HG02571 (cell line): Measurements from ENCODE around the gene FAM107B.
"Not testable (repeated sequence)": the region's sequence is repeated elsewhere in the genome, so short reads cannot be mapped to it uniquely, and the experiment has no call there.

Experiments
- ATAC-seq: cut with Tn5 transposase; IDR thresholded peaks from one replicate; pipeline ENCODE4 v1.9.1; 2021; ENCODE audit warnings: mild to moderate bottlenecking, moderate library complexity; ENCODE audit not compliant: unreplicated experiment

Gene FAM107B

DNA sequence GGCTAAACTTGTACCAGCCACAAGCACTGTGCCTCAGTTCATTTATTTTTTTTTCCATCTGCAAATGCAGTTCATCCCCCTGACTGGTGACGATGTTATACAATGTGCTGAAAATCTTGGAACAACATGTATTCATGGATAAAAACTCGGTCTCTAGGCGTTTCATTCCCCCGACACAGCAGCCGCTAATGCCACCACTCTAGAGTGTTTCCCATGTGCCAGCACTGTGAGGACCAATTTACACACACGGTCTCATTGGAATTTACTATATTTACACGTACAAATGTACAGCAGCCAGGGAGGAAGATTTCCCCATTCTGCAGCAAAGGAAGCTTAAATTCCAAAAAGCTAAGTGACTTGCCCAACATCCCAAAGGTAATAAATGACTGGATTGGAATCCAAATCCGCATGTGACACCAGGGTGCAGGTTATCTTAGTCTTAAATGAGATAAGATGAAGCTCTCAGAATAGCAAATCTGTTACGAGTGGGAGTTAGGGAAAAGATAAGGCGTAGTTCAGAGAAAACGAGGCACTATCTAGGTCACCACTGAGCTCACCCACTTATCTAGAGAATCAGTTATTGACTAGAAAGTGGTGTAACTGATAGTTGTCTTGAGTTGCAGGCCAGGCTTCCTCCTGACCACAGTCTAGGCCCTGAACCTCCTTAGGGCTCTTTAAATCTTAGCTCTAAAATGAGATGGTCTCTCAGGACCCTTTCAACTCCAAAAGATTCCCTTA is 36.7 kb downstream of the FAM107B start:
- no peak for ATAC-seq

DNA sequence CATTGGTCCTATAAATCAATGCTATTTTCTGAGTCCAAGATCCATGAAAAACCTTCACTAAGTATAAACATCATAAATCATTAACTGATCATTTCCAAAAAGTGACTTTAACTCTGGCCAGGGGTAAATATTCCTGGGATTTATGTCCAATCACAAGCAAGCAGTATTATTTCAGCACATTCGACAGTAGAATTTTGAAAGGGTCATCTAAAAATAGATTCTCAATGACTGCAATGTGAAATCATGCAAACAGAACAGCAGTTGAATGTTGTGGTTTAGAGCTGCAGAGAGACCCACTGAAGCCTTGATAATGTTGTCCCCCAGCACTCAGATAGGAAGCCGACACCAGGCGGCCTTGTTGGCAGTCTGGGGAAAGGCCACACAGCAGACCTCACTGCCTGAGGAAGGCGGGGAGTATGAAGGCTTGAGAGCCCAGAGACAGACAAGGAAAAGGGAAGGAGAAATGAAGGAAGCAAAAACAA is 38.1 kb downstream of the FAM107B start:
- no peak for ATAC-seq

DNA sequence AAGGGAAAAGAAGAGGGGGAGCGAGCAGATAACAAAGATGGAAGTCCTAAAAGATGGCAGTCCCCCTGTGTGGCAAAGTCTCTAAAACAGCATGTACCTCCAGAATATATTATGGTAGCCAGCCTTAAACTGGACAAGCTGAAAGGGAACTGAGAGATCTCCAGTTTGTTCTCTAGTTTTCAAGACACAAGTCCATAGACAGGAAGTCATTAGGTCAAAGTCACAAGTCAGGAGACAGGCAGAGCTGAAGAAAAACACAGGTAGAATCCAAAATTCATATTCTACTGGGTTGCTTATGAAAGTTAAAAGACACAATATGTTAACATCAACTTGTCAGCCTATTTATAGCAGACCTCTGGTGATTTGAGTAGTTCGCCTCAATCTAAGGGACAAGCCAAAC is 38.7 kb downstream of the FAM107B start:
- ATAC-seq: no peak

DNA sequence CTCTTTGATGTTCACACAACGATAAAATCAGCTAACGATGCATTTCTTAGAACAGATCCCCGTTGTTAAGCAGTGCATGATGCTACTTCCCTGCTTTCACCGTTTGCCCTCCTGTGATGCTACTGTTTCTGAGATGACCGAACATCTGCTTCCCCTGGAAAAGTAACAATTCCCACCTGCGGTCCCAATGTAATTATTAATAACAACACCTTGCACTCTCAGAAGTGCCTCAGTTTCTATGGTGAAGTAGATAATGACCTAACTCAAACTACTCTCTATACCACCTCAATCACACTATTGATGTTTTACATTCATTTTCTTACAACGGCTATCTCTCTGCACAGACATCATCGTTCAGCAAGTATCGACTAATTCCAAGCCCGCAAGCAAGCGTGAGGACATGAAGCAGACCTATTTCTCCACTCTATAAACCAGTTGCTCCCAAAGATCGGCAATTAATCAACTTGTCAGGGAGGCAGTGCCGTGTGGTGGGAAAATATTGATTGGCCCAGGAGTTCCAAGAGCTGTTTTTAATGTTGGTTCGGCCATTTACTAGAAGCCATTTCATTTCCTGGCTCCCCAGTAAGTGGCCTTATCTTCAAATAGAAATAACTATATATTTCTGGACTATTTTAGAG is 42.7 kb downstream of the FAM107B start:
- ATAC-seq: no peak

DNA sequence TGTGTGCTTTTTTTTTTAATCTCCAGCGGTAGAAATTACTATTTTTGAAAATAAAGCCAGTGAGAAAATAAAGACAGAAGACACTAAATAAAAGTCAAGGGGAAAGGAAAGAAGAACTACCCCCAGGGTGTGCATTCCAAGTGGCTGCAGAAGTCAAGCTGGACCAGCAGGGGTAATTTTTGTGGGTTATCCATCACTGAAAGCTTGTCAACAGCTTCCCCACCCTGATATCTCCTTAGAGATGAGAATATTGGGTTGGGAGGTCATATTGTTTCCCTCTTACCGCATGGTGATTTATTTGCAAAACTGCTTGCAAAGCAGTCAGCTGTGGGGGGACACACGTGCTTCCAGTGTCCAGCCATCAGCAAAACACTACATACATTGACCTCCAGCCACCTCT is 46.4 kb downstream of the FAM107B start:
- ATAC-seq: no peak

DNA sequence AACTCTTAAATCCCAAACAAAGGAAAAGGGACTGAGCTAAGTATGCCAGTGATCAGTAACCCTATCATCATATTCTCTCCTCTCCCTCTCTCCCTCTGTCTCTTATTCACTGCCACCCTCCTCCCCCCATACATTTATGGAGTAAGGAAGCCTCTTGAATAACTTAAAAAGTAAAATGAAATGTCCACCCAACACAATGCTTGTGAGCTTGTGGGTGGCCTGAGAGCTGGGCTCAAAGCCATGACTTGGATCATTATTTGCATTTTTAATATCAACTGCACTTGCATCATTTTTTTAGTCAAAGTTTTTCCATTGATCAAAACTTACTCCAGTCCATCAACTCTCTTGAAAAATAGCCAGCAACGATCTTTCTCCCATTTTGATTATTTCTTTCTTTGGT is 46.8 kb downstream of the FAM107B start:
- ATAC-seq: no peak

DNA sequence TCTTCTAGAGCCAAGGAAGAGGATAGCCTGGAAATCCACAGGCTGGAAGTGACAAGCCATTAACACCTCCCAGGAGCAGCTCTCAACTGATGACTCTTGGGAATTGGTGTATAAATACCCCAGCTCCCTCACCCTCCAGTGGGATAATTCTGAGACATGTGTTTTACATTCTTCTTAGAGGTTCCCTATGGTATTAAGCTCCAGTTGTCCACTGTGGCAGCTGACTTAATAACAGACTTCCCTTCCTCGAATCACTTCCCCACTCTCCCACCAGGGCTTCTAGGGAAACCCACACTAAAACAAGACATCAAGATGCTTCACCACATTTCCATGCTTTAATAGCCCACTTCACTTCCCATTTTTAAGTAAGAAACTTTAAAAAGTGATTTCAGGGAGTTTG is 47.2 kb downstream of the FAM107B start:
- no peak for ATAC-seq

DNA sequence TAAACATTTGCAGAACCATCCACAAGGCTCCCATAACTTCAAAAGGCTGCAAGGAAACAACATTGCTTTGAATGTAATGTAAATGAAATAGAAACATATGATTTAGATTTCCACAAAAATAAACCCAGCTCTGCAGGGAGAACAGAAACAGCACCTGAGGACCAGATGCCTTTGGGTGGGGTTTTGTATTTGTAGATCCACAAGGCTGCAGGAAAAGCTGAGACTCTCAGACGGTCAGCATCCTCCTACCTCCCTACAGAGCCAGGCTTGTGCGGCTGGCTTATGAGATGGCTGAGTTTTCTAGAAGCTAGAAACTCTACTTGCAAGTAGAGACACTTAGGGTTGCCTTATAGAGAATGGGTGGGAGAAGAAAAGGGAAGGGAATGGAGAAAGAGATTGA is 49.8 kb downstream of the FAM107B start:
- no peak for ATAC-seq

DNA sequence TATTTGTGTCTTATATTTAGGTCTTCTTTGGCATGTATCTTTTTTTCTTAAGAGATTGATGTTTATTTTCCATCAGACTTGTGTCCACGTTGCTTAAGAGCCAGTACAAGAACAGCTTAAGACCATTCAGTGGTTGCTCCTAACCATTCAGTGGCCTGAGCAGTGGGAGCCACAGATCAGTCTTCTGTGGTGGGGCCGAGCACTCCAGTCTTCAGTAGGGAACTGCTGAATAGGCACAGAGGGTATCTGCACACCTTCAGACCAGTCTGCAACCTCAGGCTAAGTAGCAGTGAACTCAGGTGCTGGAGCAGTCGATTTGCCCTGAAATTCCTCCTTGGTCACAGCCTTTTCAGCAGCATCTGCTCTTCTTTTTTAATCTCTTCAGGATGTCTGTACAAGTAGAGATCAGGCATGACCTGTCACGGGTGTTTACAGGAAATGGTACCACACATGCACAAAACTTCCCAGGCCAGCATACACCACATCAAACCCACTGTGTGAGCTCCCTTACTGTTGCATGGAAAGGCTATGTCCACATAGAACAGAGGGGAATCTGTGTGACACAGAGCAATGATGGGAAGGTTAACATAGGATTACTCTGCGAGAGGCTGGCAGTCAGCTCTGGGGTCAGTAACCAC is 51.5 kb downstream of the FAM107B start:
- ATAC-seq: no peak

DNA sequence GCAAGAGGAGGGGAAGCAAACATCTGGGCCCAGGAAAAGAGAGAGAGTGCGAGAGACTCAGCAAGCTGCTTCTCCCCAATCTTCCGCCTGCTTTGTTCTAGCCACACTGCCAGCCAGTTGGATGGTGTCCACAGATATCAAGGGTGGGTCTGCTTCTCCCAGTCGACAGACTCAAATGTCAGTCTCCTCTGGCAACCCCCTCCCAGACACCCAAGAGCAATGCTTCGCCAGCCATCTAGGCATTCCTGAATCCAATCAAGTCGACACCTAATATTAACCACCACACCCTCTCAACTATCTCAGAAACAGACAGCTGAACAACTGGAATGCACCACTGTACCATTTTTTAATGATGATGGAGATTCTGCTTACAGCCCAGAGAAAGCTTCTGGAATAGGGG is 57.1 kb downstream of the FAM107B start:
- no peak for ATAC-seq

DNA sequence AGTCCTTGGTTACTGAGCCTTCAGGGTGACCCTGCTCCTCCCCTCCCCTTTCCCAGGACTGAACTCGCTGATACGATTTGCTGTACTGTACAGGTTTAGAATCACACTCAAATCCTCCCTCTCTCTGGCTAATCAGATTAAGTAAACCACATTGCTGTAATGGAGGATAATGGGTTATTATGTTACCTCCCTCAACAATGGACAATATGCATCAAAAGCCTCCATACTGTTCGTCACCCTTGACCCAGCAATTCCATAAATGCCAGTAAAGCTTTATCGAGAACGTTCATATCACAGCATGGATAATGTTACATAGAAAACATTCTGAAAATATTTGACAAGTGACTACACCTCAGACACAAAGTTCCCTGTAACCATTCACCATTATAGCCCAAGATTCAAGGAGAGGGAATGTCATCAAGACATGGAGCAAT is 61.7 kb downstream of the FAM107B start:
- no peak for ATAC-seq

DNA sequence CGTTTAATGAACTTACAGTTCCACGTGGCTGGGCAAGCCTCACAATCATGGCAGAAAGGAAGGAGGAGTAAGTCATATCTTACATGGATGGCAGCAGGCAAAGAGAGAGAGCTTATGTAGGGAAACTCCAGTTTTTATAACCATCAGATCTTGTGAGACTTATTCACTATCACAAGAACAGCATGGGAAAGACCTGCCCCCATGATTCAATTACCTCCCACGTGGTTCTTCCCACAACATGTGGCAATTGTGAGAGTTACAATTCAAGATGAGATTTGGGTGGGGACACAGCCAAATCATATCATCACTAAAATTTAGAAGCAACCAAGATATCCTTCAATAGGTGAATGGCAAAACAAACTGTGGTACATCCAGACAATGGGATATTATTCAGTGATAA is 65.4 kb downstream of the FAM107B start:
- ATAC-seq: not testable (repeated sequence)

DNA sequence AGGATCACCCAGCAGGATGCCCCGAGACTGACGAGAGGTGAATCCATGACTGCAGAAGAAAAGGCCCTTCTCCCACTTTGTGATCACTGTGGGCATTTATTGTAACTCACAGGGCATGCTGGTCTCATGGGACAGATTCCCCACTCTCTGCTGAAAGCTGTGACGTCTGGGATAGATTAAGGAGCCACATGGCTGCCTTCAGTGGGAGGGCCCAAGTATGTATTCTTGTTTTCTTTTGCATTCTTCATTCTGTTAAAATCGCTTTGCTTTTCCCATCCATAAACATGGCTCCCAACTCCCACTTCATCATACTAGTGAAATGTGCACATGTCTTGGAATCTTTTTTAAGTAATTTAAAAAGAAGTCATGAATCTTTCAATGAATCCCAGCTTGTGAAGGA is 67.2 kb downstream of the FAM107B start:
- no peak for ATAC-seq

DNA sequence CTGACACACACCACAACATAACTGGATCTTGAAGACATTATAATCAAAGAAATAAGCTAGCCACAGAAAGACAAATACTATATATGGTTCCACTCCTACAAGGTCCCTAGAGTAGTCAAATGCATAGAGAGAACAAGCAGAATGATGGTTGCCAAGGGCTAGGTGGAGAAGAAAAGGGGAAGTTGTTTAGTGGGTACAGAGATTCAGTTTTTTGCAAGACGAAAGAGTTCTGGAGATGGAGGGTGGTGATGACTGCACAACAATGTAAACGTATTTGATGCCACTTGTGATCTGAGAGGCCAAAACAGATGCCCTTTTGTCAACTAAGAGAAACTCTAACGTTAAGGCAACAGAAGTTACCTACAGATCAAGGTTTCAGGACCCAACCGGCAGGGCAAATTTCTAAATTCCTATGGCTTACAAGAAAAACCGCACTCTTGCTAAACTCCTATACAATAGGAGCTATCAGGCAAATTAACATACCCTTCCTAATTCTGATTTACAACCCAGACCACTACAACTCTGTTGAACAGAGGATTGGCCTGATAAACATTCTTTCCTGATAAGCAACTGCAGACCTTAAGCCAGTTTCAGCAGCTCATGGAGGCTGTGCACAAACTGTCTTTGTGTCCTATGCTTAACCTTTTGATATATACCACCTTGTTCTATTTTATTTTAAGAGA is 69.0 kb downstream of the FAM107B start:
- ATAC-seq: no peak

DNA sequence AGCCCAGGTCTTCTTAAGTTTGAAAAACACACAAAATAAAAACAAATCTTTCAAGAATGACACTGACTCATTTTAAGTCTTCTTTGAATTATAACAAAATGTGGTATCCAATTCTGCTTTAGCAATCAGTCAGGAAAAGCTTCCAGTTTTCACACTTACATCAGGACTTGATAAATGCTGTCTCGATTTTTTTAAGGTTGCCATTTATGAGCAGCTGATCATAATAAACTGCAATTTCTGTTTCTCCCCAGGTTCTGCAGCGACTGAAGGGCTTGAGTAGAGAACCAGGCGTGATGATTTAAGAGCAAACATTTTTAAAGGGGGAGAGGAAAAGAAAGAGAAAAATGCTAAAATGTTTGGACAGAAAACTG is 71.1 kb downstream of the FAM107B start:
- no peak for ATAC-seq

DNA sequence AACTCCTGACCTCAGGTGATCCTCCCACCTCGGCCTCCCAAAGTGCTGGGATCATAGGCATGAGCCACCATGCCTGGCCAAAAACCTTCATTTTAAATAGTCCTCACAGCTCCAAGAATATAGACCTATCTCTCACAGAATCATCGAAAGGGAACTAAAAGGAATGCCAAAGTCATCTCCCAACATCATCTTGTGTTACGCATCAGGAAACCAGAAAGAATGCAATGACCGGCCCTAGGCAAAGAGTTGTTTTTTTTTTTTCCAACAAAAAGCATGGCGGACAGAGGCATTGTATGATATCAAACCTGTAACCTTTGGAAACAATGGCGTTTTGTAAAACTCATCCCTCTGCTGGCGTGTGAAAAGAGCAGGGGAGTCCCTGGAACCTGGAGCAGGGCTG is 73.2 kb downstream of the FAM107B start:
- no peak for ATAC-seq

DNA sequence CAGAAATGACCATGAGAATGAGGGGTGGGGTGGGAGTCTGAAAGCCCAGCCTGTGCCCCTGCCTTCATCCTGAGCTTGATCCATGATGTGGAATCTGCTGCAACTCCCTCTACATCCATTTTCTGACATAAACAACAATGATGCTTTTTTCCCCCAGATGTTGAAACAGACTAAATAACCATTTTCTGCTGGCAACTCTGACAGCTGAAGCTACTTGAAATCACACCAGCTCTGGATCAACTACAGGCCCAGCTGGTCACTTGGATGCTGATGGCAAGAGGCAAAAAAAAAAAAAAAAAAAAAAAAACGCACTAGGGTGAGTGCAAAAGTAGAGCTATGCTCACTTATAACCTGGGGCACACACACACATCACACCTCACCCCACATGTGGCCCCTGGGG is 74.2 kb downstream of the FAM107B start:
- no peak for ATAC-seq

DNA sequence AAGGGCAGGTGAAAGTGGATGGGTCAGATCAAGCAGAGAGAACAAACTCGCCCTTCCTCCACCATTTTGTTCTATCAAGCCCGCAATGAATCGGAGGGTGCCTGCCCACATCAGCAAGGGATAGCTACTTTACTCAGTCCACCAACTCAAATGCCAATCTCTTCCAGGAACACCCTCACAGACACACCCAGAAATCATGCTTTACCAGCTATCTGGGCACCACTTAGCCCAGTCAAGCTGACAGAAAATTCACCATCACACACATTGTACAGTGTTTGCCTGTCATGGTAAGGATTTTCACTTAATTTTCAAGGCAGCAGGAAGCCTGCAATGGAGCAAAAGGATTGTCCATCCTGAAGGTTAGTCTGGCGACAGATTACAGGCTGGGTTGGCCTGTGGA is 75.2 kb downstream of the FAM107B start:
- ATAC-seq: no peak

DNA sequence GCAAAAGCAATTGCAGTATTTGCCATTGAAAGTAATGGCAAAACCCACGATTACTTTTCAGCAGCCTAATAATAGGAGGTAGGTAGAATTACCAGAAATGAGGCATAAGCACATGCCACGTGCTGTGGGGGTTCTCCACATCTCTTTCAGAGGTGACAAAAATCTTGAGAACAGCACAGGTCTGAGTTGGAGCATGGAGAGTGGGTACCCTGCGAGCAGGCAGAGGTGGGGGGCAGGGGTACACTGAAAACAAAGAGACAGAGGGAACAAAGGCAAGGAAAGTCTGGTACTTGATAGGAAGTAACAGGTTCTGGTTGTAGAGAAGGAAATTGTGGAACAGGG is 75.9 kb downstream of the FAM107B start:
- no peak for ATAC-seq

DNA sequence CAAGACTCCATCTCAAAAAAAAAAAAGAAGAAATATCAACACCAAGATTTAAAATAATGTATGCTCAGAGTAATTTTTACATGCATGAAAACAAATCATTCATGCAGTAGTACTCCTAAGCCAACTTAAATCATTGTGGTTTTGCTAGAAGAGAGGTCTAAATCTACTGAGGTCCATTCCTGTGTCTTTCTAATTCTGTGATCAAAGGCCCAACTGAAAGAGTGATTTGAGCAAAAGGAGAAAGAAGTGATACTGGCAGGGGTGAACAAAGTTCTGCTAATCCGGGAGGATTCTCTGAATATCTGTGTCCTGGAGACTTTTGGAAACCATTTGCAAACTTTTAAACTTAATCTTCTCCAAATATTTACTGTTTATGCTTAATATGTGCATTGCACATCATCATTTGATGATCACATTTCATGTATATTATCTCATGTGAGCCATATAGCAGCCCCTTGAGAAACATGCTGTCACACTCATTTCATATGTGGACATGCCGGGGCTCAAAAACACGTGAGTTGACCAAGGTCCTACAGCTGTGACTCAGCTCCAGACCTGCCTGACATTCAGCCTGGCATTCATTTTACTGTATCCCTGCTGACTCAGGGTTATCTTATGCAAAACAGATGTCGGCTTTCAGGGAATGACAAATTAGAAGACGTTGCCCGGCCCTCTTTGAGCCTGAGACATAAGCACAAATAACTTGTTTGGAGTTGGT is 76.4 kb downstream of the FAM107B start:
- no peak for ATAC-seq

DNA sequence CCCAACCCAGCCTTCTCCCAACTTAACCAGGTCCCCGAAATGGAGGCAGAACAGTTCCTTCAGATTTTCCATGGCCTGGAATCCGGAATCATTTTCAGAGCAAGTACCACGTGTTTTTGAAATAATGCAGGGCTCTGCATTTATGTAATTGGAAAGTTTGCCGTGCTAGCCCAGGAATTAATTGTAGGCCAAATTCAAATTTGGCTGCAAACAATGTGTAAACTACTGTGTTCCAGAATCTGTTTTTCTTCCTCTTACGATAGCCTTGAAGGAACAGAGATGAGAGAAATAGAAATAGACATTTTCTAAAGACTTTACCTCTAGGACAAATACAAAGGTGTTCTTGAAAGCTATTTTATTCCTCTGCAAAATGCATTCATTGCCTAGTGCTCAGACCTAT is 77.4 kb downstream of the FAM107B start:
- ATAC-seq: no peak
